Naive B cell (primary cell): ENCODE results near the gene ROBO3. TPM values are rescaled to one million over a fixed set of nuclear protein-coding genes. Genes with fewer than 3 reads are reported as not detected.
A peak's percentile ranks its signal among the peaks of the same experiment; 100 is the strongest.

Source experiments
- ATAC-seq, 2 donors: fragments of 150-1000 bp; cut with Tn5 transposase; 2 replicates each; pipeline ENCODE4 v1.10.0; 2021; ENCODE audit warnings: low read depth in 2 of 2, mild to moderate bottlenecking in 2 of 2, moderate library complexity in 2 of 2
- DNase-seq: peaks from one replicate; pipeline ENCODE4 v3.0.0; 2022
- H3K27ac Mint-ChIP-seq, 6 donors: one replicate each; pipeline ENCODE4 v1.8.0; 2020 to 2022; ENCODE audit warnings: mild to moderate bottlenecking in 6 of 6, mixed read lengths in 6 of 6, moderate library complexity in 5 of 6, inconsistent platforms in 2 of 6
- H3K27me3 Mint-ChIP-seq, 3 donors: one replicate each; pipeline ENCODE4 v1.8.0; 2021 to 2022; ENCODE audit warnings: mixed read lengths in 3 of 3, mild to moderate bottlenecking in 1 of 3
- H3K36me3 Mint-ChIP-seq, 2 donors: one replicate each; pipeline ENCODE4 v1.8.0; 2020 to 2022; ENCODE audit warnings: mixed read lengths in 2 of 2, inconsistent platforms in 1 of 2, mild to moderate bottlenecking in 1 of 2
- H3K4me1 Mint-ChIP-seq, 3 donors: one replicate each; pipeline ENCODE4 v1.8.0; 2020 to 2022; ENCODE audit warnings: mixed read lengths in 3 of 3, inconsistent platforms in 1 of 3, mild to moderate bottlenecking in 1 of 3, moderate library complexity in 1 of 3
- H3K4me3 Mint-ChIP-seq, 8 donors: one replicate each; pipeline ENCODE4 v1.8.0; 2020 to 2022; ENCODE audit warnings: mild to moderate bottlenecking in 8 of 8, mixed read lengths in 8 of 8, moderate library complexity in 8 of 8, inconsistent platforms in 2 of 8
- H3K9me3 Mint-ChIP-seq, 7 donors: one replicate each; pipeline ENCODE4 v1.8.0; 2020 to 2022; ENCODE audit warnings: mixed read lengths in 7 of 7, mild to moderate bottlenecking in 5 of 7, inconsistent platforms in 2 of 7, moderate library complexity in 1 of 7
- polyA plus RNA-seq, 6 donors: library from polyadenylated mRNA; unstranded; fragments of 300-500 nt; fragmentation: Illumina TruSeq; gene quantifications; one replicate each; pipeline ENCODE4 v1.2.3, GENCODE V29; 2021; ENCODE audit warnings: low read depth in 6 of 6

ROBO3 gene
- polyA plus RNA-seq, 6 donors from 2014 or later, result 0.21 to 2.0 (median 0.69) TPM; not detected in 2

- peaks cover 4 to 9% (median 8%) of the 10 kb centered on the region in 3 donors for H3K4me1 Mint-ChIP-seq
- H3K9me3 Mint-ChIP-seq, result peaks cover 0 to 4% (median 0%) of the 10 kb centered on the region in 7 donors
- H3K36me3 Mint-ChIP-seq, result peaks cover 0 to 10% of the 10 kb centered on the region in 2 donors
- H3K4me3 Mint-ChIP-seq, result no peak overlapping the region
- peaks cover 23 to 68% (median 67%) of the 10 kb centered on the region in 3 donors for H3K27me3 Mint-ChIP-seq
- DNase-seq, result no peak
- H3K27ac Mint-ChIP-seq, result peak overlapping the region in 1 of 6 donors; percentile 80
- ATAC-seq, result no peak
Measured at GRCh38 chr11:124882339-124883071, 17.3 kb downstream of the ROBO3 start.

GRCh38 chr11:124884340-124884739 lies 19.1 kb downstream of the ROBO3 start:
- H3K4me3 Mint-ChIP-seq, result peak overlapping the region in 1 of 8 donors; percentile 51
- DNase-seq (no peak), ATAC-seq (no peak)
- H3K27ac Mint-ChIP-seq, result no peak overlapping the region
- H3K4me1 Mint-ChIP-seq, result peaks cover 0 to 4% (median 2%) of the 10 kb centered on the region in 3 donors
- no peaks in the 10 kb centered on the region for H3K36me3 Mint-ChIP-seq
- peaks cover 11 to 58% (median 56%) of the 10 kb centered on the region in 3 donors for H3K27me3 Mint-ChIP-seq
- H3K9me3 Mint-ChIP-seq, result peaks cover 0 to 5% (median 0%) of the 10 kb centered on the region in 7 donors

GRCh38 chr11:124884869-124885479 lies 19.7 kb downstream of the ROBO3 start:
- DNase-seq (no peak), ATAC-seq (no peak)
- Mint-ChIP-seq H3K27me3 (peaks cover 11 to 57% (median 51%) of the 10 kb centered on the region in 3 donors), H3K27ac (no peak overlapping the region), H3K36me3 (no peaks in the 10 kb centered on the region), H3K4me3 (no peak overlapping the region), H3K9me3 (peaks cover 0 to 5% (median 0%) of the 10 kb centered on the region in 7 donors), H3K4me1 (peaks cover 0 to 7% (median 0%) of the 10 kb centered on the region in 3 donors)

- H3K4me3 Mint-ChIP-seq, result no peak overlapping the region
- no peak for DNase-seq
- no peaks in the 10 kb centered on the region for H3K36me3 Mint-ChIP-seq
- H3K27ac Mint-ChIP-seq, result no peak overlapping the region
- no peak for ATAC-seq
- H3K27me3 Mint-ChIP-seq, result peaks cover 11 to 49% (median 49%) of the 10 kb centered on the region in 3 donors
- peaks cover 0 to 3% (median 0%) of the 10 kb centered on the region in 7 donors for H3K9me3 Mint-ChIP-seq
- H3K4me1 Mint-ChIP-seq, result peaks cover 0 to 7% (median 0%) of the 10 kb centered on the region in 3 donors
Measured at GRCh38 chr11:124886476-124886875, 21.2 kb downstream of the ROBO3 start.

- no peaks in the 10 kb centered on the region for H3K36me3 Mint-ChIP-seq
- peaks cover 0 to 3% (median 0%) of the 10 kb centered on the region in 7 donors for H3K9me3 Mint-ChIP-seq
- no peak overlapping the region for H3K27ac Mint-ChIP-seq
- no peak for ATAC-seq
- H3K27me3 Mint-ChIP-seq, result peaks cover 11 to 50% (median 49%) of the 10 kb centered on the region in 3 donors
- no peak overlapping the region for H3K4me3 Mint-ChIP-seq
- no peak for DNase-seq
- H3K4me1 Mint-ChIP-seq, result peaks cover 0 to 7% (median 0%) of the 10 kb centered on the region in 3 donors
Measured at GRCh38 chr11:124886978-124887666, 21.9 kb downstream of the ROBO3 start.

- H3K36me3 Mint-ChIP-seq, result no peaks in the 10 kb centered on the region
- H3K27me3 Mint-ChIP-seq, result peaks cover 10 to 55% (median 51%) of the 10 kb centered on the region in 3 donors
- H3K4me3 Mint-ChIP-seq, result no peak overlapping the region
- ATAC-seq (no peak), DNase-seq (no peak)
- no peak overlapping the region for H3K27ac Mint-ChIP-seq
- peaks cover 0 to 7% (median 0%) of the 10 kb centered on the region in 3 donors for H3K4me1 Mint-ChIP-seq
- peaks cover 0 to 3% (median 0%) of the 10 kb centered on the region in 7 donors for H3K9me3 Mint-ChIP-seq
Measured at GRCh38 chr11:124887667-124888013, 22.4 kb downstream of the ROBO3 start.

GRCh38 chr11:124889191-124890091 lies 24.2 kb downstream of the ROBO3 start:
- H3K4me1 Mint-ChIP-seq, result peaks cover 0 to 7% (median 4%) of the 10 kb centered on the region in 3 donors
- peaks cover 6 to 56% (median 51%) of the 10 kb centered on the region in 3 donors for H3K27me3 Mint-ChIP-seq
- H3K27ac Mint-ChIP-seq, result no peak overlapping the region
- DNase-seq (no peak), ATAC-seq (no peak)
- H3K4me3 Mint-ChIP-seq, result no peak overlapping the region
- no peaks in the 10 kb centered on the region for H3K36me3 Mint-ChIP-seq
- peaks cover 0 to 3% (median 0%) of the 10 kb centered on the region in 7 donors for H3K9me3 Mint-ChIP-seq

- Mint-ChIP-seq H3K4me3 (no peak overlapping the region), H3K27me3 (peaks cover 6 to 63% (median 49%) of the 10 kb centered on the region in 3 donors), H3K36me3 (no peaks in the 10 kb centered on the region), H3K9me3 (peaks cover 0 to 3% (median 0%) of the 10 kb centered on the region in 7 donors), H3K27ac (no peak overlapping the region), H3K4me1 (peaks cover 0 to 7% (median 4%) of the 10 kb centered on the region in 3 donors)
- DNase-seq (no peak), ATAC-seq (no peak)
Measured at GRCh38 chr11:124890151-124890550, 24.9 kb downstream of the ROBO3 start.

- Mint-ChIP-seq H3K27ac (no peak overlapping the region), H3K36me3 (no peaks in the 10 kb centered on the region), H3K27me3 (peaks cover 6 to 57% (median 44%) of the 10 kb centered on the region in 3 donors), H3K4me1 (peaks cover 0 to 7% (median 4%) of the 10 kb centered on the region in 3 donors), H3K4me3 (no peak overlapping the region), H3K9me3 (peaks cover 0 to 3% (median 0%) of the 10 kb centered on the region in 7 donors)
- DNase-seq (no peak), ATAC-seq (no peak)
Measured at GRCh38 chr11:124890683-124891372, 25.6 kb downstream of the ROBO3 start.

GRCh38 chr11:124891373-124891861 lies 26.2 kb downstream of the ROBO3 start:
- Mint-ChIP-seq H3K27me3 (peaks cover 6 to 57% (median 44%) of the 10 kb centered on the region in 3 donors), H3K4me1 (peaks cover 0 to 7% (median 4%) of the 10 kb centered on the region in 3 donors), H3K27ac (no peak overlapping the region), H3K36me3 (no peaks in the 10 kb centered on the region), H3K4me3 (no peak overlapping the region), H3K9me3 (peaks cover 0 to 1% (median 0%) of the 10 kb centered on the region in 7 donors)
- ATAC-seq, result no peak
- DNase-seq, result no peak

- no peak for DNase-seq
- H3K27ac Mint-ChIP-seq, result no peak overlapping the region
- H3K36me3 Mint-ChIP-seq, result no peaks in the 10 kb centered on the region
- peaks cover 6 to 53% (median 44%) of the 10 kb centered on the region in 3 donors for H3K27me3 Mint-ChIP-seq
- peaks cover 0 to 4% (median 4%) of the 10 kb centered on the region in 3 donors for H3K4me1 Mint-ChIP-seq
- no peak for ATAC-seq
- peaks cover 0 to 1% (median 0%) of the 10 kb centered on the region in 7 donors for H3K9me3 Mint-ChIP-seq
- H3K4me3 Mint-ChIP-seq, result no peak overlapping the region
Measured at GRCh38 chr11:124892146-124892545, 26.9 kb downstream of the ROBO3 start.
